Gastroesophageal sphincter (tissue), 3 donors: ENCODE data around the gene SEC24B.

Experiments
- CTCF ChIP-seq, 4 experiments: fragments of 200-600 bp in 2 of 4; fragments of 450-650 bp in 2 of 4; sonication (generic) in 1 of 4; IDR thresholded peaks; one replicate each; pipeline ENCODE4 v1.5.1; 2017 to 2019; ENCODE audit warnings: antibody characterized with exemption in 4 of 4, mild to moderate bottlenecking in 2 of 4, moderate library complexity in 2 of 4
- EP300 ChIP-seq: sonication (generic); formaldehyde crosslinking; IDR thresholded peaks from one replicate; pipeline ENCODE4 v1.6.1; 2017; ENCODE audit warnings: antibody characterized with exemption, mild to moderate bottlenecking
- POLR2A ChIP-seq, 2 donors: fragments of 450-650 bp; IDR thresholded peaks; one replicate each; pipeline ENCODE4 v1.6.1; 2017; ENCODE audit warnings: antibody characterized with exemption in 2 of 2, mild to moderate bottlenecking in 2 of 2, moderate library complexity in 1 of 2
- POLR2AphosphoS5 ChIP-seq: sonication (generic); formaldehyde crosslinking; IDR thresholded peaks from one replicate; pipeline ENCODE4 v1.6.1; 2017; ENCODE audit warnings: antibody characterized with exemption

DNA sequence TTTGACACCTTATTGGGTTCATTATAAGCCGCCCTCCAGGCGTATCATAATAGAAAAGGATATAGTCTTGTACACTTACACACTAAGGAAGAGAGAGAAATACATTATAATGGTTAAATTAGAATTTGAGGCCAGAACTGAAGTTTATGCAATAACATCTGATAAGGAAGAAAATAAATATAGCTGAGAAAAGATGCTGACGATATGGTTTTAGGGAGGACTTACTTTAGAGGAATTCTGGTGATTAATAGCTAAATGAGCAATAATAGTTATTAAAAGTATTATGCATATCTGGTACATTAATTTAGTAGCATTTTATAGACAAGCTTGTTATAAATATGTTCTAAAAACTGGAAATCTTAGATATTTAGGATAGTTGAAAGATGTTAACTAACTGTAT lies 138.5 kb downstream of the SEC24B start:
- TF ChIP-seq CTCF (IDR thresholded peaks at IDR 0.05) = no peak
- TF ChIP-seq POLR2A (IDR thresholded peaks at IDR 0.05) = no peak
- no peak for TF ChIP-seq POLR2AphosphoS5
- TF ChIP-seq EP300 = no peak
